Measurements from ENCODE around the gene FRMD4A.

DNA sequence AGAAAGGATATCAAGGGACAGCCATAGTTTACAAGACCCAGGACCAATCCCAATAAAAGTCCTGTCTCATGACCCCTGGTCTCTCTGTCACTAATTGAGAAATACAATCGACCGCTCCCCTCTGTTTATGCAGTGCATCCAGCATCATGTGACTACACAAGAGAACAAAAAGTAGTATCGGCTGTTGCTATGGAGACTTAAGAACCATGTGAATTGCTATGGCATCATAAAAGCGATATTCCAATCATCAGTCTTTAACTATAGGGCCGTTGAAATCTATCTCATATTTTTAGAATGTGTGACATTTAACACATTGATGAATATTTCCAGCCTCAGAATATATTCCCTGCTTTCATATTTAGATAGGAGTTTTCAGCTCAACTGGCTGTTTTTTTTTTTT, 139.3 kb downstream of the FRMD4A start:
- TF ChIP-seq EZH2phosphoT487 (IDR thresholded peaks at IDR 0.05; ENCODE audit: borderline replicate concordance, low read depth, low read length), result no peak
- no peak for TF ChIP-seq CTCF (conservative IDR thresholded peaks at IDR 0.05; ENCODE audit: low read length)
